Omental fat pad (tissue), 4 donors: ENCODE data around the gene PALS2. TPM values are rescaled to one million over a fixed set of nuclear protein-coding genes. Genes with fewer than 3 reads are reported as not detected.

ENCODE experiments used
- ATAC-seq: fragments of 150-250 bp; one replicate; pipeline ENCODE4 v1.9.1; 2016; ENCODE audit warnings: mild to moderate bottlenecking, moderate library complexity; ENCODE audit not compliant: low FRiP score
- DNase-seq: peaks from one replicate; pipeline ENCODE4 v3.0.0-alpha.2; 2019; ENCODE audit warnings: low spot score
- CTCF ChIP-seq, 3 donors: fragments of 450-650 bp; IDR thresholded peaks; one replicate each; pipeline ENCODE4 v1.5.1; 2016 to 2017; ENCODE audit warnings: antibody characterized with exemption in 3 of 3, mild to moderate bottlenecking in 3 of 3, moderate library complexity in 2 of 3
- total RNA-seq, 4 donors: library from RNA; depleted of rRNA; stranded (reverse); fragments of >200 nt; gene quantifications; one replicate each; pipeline ENCODE4 v1.1.0, GENCODE V29; 2016

PALS2 gene
- total RNA-seq, 4 donors from 2014 or later = 8.2 to 30.0 (median 22.2) TPM

DNA sequence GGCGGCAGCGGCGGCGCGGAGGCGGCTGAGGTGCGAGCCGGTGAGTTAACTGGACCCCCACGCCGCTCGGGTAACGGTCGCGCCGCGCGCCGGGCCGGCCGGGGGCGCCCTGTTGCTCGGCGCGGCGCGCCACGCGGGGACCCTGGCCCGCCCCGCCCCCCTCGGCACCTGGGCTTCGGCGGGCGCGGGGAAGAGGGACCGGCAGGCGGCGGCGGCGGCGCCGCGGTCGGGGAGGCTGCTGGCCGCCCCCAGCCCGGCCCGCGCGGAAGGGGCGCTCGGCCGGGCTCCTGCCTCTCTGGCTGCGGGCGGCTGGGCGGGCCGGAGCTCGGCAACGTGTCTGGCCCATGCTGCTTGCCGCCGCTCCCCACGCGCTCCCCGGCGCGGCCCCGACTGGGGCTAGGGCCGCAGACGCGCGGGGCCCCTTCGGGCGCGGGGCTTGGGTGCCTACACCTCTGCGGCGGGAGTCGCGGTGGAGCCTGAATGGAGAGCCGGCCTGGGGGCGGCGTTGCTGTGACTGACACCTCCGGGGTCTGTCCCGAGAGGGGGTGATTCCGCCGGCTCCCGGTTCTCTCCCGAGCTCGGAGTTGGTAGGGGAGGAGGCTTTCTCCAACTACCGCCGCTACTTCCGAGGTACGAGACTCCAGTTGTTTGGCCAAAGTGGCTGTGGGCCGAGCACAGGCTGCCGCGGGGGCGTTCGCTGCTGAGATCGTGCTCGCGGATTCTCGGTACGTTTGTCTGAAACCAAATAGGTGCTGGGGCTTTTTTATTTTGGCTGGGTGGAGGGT lies 494 bp downstream of the PALS2 start:
- DNase-seq (peak; percentile 31), ATAC-seq (peak; percentile 71)
- TF ChIP-seq CTCF (IDR thresholded peaks at IDR 0.05) = no peak

DNA sequence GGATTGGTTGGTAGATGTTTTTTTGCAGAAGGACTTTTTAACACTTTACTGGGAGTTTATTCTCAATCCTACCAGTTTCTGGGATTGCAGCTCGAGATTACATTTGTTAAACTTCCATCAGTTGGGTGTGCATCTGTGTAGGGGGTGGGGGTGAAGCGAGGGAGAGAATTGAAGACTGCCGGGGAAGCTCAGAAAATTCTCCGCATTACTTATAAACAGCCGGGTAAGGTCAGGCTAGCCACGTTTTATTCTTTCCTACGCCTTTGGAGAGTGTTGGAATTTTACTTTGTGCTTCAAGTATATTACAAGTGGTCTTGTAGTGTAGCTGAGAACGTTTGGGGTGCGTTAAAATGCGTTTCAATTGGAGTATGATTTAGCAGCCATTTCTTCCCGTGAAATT lies 1.1 kb downstream of the PALS2 start:
- no peak for TF ChIP-seq CTCF (IDR thresholded peaks at IDR 0.05)
- DNase-seq (no peak), ATAC-seq (no peak)

GRCh38 chr7:24574950-24575349 lies 1.7 kb downstream of the PALS2 start:
- ATAC-seq (no peak), DNase-seq (no peak)

GRCh38 chr7:24576171-24577025 lies 3.1 kb downstream of the PALS2 start:
- ATAC-seq (no peak), DNase-seq (no peak)
- TF ChIP-seq CTCF (IDR thresholded peaks at IDR 0.05) = no peak

More at GRCh38 chr7:24574950-24575349, 1.7 kb downstream of the PALS2 start:
- TF ChIP-seq CTCF (IDR thresholded peaks at IDR 0.05) = no peak

DNA sequence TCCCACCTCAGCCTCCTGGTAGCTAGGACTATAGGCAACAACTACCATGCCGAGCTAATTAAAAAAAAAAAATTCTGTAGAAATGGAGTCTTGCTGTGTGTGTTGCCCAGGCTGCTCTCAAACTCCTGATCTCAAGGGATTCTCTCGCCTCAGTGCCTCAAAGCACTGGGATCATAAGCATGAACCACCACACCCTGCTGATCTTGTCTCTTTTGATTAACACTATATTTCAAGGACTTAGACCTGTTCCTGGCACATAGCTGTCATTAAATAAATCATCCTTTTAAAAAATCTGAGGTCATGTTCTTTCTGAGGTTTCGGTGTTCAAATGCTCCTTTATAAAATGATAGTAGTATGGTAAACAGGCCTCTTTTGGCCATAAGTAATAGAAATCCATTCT lies 4.8 kb downstream of the PALS2 start:
- DNase-seq (no peak), ATAC-seq (no peak)
- TF ChIP-seq CTCF (IDR thresholded peaks at IDR 0.05) = no peak

- no peak for TF ChIP-seq CTCF (IDR thresholded peaks at IDR 0.05)
- DNase-seq (no peak), ATAC-seq (no peak)
These were observed 7.2 kb downstream of the PALS2 start for GRCh38 chr7:24580283-24580946.
